Caco-2 (cell line): ENCODE results near the gene ANO4. TPM values are rescaled to one million over a fixed set of nuclear protein-coding genes. Genes with fewer than 3 reads are reported as not detected.

Source experiments
- BruUV-seq: library from RNA; stranded (reverse); fragments of 400-500 nt; replicated peaks from 2 replicates; lab custom pipeline; 2021; lab: Mats Ljungman, UMichigan
- CTCF ChIA-PET: fragments of 300-600 bp; sonication (Branson Sonifier 250); formaldehyde crosslinking; loops from one replicate; lab custom pipeline; 2022; ENCODE audit warnings: antibody characterized with exemption; lab: Charles Lee
- POLR2A ChIA-PET: fragments of 300-600 bp; sonication (Branson Sonifier 250); formaldehyde crosslinking; loops from one replicate; lab custom pipeline; 2022; ENCODE audit warnings: antibody characterized with exemption; lab: Charles Lee
- DNase-seq, 2 experiments: peaks; one replicate each; pipeline versions ENCODE4 v3.0.0 to v3.0.0-alpha.2; 2020 to 2022
- H3K27me3 ChIP-seq: replicated peaks from 2 replicates; pipeline ENCODE4 v1.6.0; 2011; ENCODE audit warnings: low read length; ENCODE audit not compliant: control insufficient read depth, insufficient read depth
- H3K36me3 ChIP-seq: 2 replicates; pipeline ENCODE4 v1.5.1; 2011; ENCODE audit warnings: low read length; ENCODE audit not compliant: control insufficient read depth, insufficient read depth
- H3K4me1 ChIP-seq: fragments of 250-450 bp; sonication (Bioruptor Pico); 2 replicates; pipeline ENCODE4 v1.5.1; 2020; ENCODE audit warnings: mild to moderate bottlenecking
- H3K4me3 ChIP-seq: 2 replicates; pipeline ENCODE4 v1.5.1; 2011; ENCODE audit warnings: low read depth, mild to moderate bottlenecking, control low read depth, low read length
- H3K9me3 ChIP-seq: fragments of 250-450 bp; sonication (Bioruptor Pico); 2 replicates; pipeline ENCODE4 v1.5.1; 2020; ENCODE audit warnings: mild to moderate bottlenecking, moderate library complexity
- H3K27ac Mint-ChIP-seq: one replicate; pipeline ENCODE4 v1.8.0; 2022; ENCODE audit warnings: mixed read lengths; ENCODE audit not compliant: unreplicated experiment
- H3K27me3 Mint-ChIP-seq: one replicate; pipeline ENCODE4 v1.8.0; 2022; ENCODE audit warnings: mixed read lengths; ENCODE audit not compliant: insufficient read depth, unreplicated experiment
- H3K36me3 Mint-ChIP-seq: one replicate; pipeline ENCODE4 v1.8.0; 2022; ENCODE audit warnings: mild to moderate bottlenecking, mixed read lengths; ENCODE audit not compliant: insufficient read depth, unreplicated experiment
- H3K4me1 Mint-ChIP-seq: one replicate; pipeline ENCODE4 v1.8.0; 2022; ENCODE audit warnings: low read depth, mixed read lengths; ENCODE audit not compliant: unreplicated experiment
- H3K4me3 Mint-ChIP-seq: one replicate; pipeline ENCODE4 v1.8.0; 2022; ENCODE audit warnings: mild to moderate bottlenecking, moderate library complexity, mixed read lengths; ENCODE audit not compliant: unreplicated experiment
- H3K9me3 Mint-ChIP-seq: one replicate; pipeline ENCODE4 v1.8.0; 2022; ENCODE audit warnings: mixed read lengths; ENCODE audit not compliant: unreplicated experiment
- intact Hi-C: fragments of 100-400 bp; cut with micrococcal nuclease; formaldehyde crosslinking; loops from one replicate; pipeline ENCODE4 v1.10.0; 2022; ENCODE audit not compliant: unreplicated experiment
- total RNA-seq: library from RNA; stranded (reverse); gene quantifications from 2 replicates; pipeline ENCODE4 v1.2.3, GENCODE V29; 2022
- TF ChIP-seq, protein P1 (sequence below), 2 experiments: fragments of 200-600 bp in 1 of 2; IDR thresholded peaks; 1 replicate in 1 of 2; 2 replicates in 1 of 2; pipeline versions ENCODE4 v1.5.1 to v1.8.0; 2011 to 2022; ENCODE audit warnings: antibody characterized with exemption in 1 of 2, control low read depth in 1 of 2, inconsistent platforms in 1 of 2, low read depth in 1 of 2, low read length in 1 of 2, mild to moderate bottlenecking in 1 of 2, moderate library complexity in 1 of 2; ENCODE audit not compliant: insufficient read depth in 1 of 2, severe bottlenecking in 1 of 2, unreplicated experiment in 1 of 2

Gene ANO4
- total RNA-seq, 1 experiment from 2014 or later: 0.09 TPM

DNA sequence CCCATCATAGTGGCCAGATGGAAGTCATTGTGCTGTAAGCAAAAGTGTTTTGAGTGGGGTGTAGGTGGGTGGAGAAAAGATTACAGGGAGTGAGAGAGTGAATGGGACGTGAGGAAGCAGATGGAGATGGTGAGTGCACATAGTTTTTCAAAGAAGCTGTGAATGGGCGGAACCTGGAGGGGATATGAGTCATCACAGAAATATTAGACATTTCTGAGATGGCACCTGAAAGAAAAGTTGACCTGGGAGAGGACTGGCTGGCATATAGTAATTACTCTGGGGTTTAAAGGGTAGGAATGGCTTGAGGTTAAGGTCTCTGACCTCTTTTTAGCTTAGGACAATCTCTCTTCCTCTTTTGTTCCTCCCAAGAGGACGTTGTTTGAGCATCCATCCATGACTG is 50.5 kb downstream of the ANO4 start:
- H3K4me3 Mint-ChIP-seq: no peak overlapping the region

DNA sequence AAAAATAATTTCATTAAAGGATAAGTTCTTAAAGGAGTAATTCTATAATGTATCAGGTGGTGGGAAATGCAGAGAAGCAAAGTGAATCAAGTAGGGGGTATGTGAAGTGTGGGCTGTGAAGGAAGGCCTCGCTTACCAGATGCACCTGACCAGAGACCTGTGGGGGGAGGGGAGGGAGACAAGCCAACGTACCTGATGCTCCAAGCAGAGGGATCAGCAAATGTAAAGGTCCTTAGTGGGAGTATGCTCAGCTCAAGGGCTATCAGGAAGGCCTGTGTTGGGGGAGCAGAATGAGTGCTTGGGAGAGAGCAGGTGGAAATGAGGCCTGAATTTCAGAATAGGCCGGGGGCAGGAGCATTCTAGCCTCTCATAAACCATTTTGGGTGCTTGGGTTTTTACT is 57.1 kb downstream of the ANO4 start:
- intact Hi-C loops: no loop called here
- H3K4me1 ChIP-seq: no peaks in the 10 kb centered on the region
- no TSS peak for BruUV-seq

More for the DNA sequence above, 50.5 kb downstream of the ANO4 start:
- H3K4me3 ChIP-seq: no peak overlapping the region
- Mint-ChIP-seq H3K27me3 (peaks cover 13% of the 10 kb centered on the region), H3K4me1 (peaks cover 9% of the 10 kb centered on the region), H3K36me3 (no peaks in the 10 kb centered on the region), H3K27ac (no peak overlapping the region), H3K9me3 (peaks cover 11% of the 10 kb centered on the region)
- POLR2A ChIA-PET: no interaction called here
- H3K4me1 ChIP-seq: no peaks in the 10 kb centered on the region
- CTCF ChIA-PET: no interaction called here
- no peaks in the 10 kb centered on the region for H3K27me3 ChIP-seq
- H3K36me3 ChIP-seq: no peaks in the 10 kb centered on the region
- TF ChIP-seq, protein P1, sequence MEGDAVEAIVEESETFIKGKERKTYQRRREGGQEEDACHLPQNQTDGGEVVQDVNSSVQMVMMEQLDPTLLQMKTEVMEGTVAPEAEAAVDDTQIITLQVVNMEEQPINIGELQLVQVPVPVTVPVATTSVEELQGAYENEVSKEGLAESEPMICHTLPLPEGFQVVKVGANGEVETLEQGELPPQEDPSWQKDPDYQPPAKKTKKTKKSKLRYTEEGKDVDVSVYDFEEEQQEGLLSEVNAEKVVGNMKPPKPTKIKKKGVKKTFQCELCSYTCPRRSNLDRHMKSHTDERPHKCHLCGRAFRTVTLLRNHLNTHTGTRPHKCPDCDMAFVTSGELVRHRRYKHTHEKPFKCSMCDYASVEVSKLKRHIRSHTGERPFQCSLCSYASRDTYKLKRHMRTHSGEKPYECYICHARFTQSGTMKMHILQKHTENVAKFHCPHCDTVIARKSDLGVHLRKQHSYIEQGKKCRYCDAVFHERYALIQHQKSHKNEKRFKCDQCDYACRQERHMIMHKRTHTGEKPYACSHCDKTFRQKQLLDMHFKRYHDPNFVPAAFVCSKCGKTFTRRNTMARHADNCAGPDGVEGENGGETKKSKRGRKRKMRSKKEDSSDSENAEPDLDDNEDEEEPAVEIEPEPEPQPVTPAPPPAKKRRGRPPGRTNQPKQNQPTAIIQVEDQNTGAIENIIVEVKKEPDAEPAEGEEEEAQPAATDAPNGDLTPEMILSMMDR (IDR thresholded peaks at IDR 0.05; ENCODE audit: insufficient read depth in 1 of 2, low read depth in 1 of 2, low read length in 1 of 2, severe bottlenecking in 1 of 2, unreplicated experiment in 1 of 2): no peak
- DNase-seq: no peak
- BruUV-seq: no TSS peak
- intact Hi-C loops: no loop called here
- H3K9me3 ChIP-seq: no peaks in the 10 kb centered on the region

DNA sequence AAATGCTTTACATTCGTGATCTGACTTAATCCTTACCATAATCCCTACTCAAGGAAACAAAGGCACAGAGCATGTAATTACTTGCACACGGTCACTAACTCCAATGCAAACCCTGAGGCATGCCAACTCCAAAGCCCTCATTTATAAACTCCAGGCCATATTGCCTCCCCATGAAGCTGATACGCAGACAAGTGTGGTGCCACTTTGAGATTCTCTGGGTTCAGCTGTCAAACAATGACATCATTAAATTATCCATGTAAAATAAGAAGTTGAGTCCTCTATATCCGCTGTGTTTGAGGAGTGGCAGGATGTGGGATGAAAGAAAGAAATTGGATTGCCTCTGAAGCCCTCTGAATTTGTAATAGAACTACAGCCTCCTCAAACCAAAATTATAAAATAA is 62.8 kb downstream of the ANO4 start:
- no peaks in the 10 kb centered on the region for H3K9me3 Mint-ChIP-seq
- CTCF ChIA-PET: no interaction called here
- no peaks in the 10 kb centered on the region for H3K4me1 Mint-ChIP-seq
- BruUV-seq: no TSS peak
- no peak overlapping the region for H3K27ac Mint-ChIP-seq
- H3K36me3 Mint-ChIP-seq: no peaks in the 10 kb centered on the region
- no peak overlapping the region for H3K4me3 Mint-ChIP-seq
- H3K27me3 ChIP-seq: no peaks in the 10 kb centered on the region
- H3K4me1 ChIP-seq: no peaks in the 10 kb centered on the region
- H3K36me3 ChIP-seq: no peaks in the 10 kb centered on the region
- H3K4me3 ChIP-seq: no peak overlapping the region
- intact Hi-C loops: no loop called here
- TF ChIP-seq, protein P1 (IDR thresholded peaks at IDR 0.05; ENCODE audit: insufficient read depth in 1 of 2, low read depth in 1 of 2, low read length in 1 of 2, severe bottlenecking in 1 of 2, unreplicated experiment in 1 of 2): no peak
- no peaks in the 10 kb centered on the region for H3K9me3 ChIP-seq
- no peak for DNase-seq
- POLR2A ChIA-PET: no interaction called here
- peaks cover 25% of the 10 kb centered on the region for H3K27me3 Mint-ChIP-seq

More for the DNA sequence above, 57.1 kb downstream of the ANO4 start:
- no peak overlapping the region for H3K4me3 ChIP-seq
- no peaks in the 10 kb centered on the region for H3K36me3 Mint-ChIP-seq
- TF ChIP-seq, protein P1 (IDR thresholded peaks at IDR 0.05; ENCODE audit: insufficient read depth in 1 of 2, low read depth in 1 of 2, low read length in 1 of 2, severe bottlenecking in 1 of 2, unreplicated experiment in 1 of 2): no peak
- no peak overlapping the region for H3K27ac Mint-ChIP-seq
- no peak for DNase-seq
- ChIA-PET POLR2A (no interaction called here), CTCF (no interaction called here)
- no peak overlapping the region for H3K4me3 Mint-ChIP-seq
- peaks cover 20% of the 10 kb centered on the region for H3K27me3 Mint-ChIP-seq
- H3K9me3 ChIP-seq: no peaks in the 10 kb centered on the region
- H3K4me1 Mint-ChIP-seq: no peaks in the 10 kb centered on the region
- no peaks in the 10 kb centered on the region for H3K9me3 Mint-ChIP-seq
- no peaks in the 10 kb centered on the region for H3K27me3 ChIP-seq
- no peaks in the 10 kb centered on the region for H3K36me3 ChIP-seq
